ENCODE results near the gene PSMD5. TPM values are rescaled to one million over a fixed set of nuclear protein-coding genes. Genes with fewer than 3 reads are reported as not detected.
A peak's percentile ranks its signal among the peaks of the same experiment; 100 is the strongest.

The PSMD5 gene
- total and polyA plus RNA-seq, 4 experiments from 2014 or later = 23.1 to 59.0 (median 36.0) TPM

GRCh38 chr9:120830865-120831264 is 11.9 kb downstream of the PSMD5 start:
- Mint-ChIP-seq H3K36me3 (peaks cover 57 to 68% of the 10 kb centered on the region in 2 donors), H3K4me3 (no peak overlapping the region), H3K4me1 (peaks cover 0 to 7% (median 3%) of the 10 kb centered on the region in 4 donors), H3K27me3 (no peaks in the 10 kb centered on the region), H3K9me3 (no peaks in the 10 kb centered on the region), H3K27ac (no peak overlapping the region)
- no peak overlapping the region for H3K27ac ChIP-seq (ENCODE audit: low read depth, low read length)
- no peak for DNase-seq
- H3K27me3 ChIP-seq (ENCODE audit: insufficient read depth, low read length) = no peaks in the 10 kb centered on the region
- H3K9me3 ChIP-seq (ENCODE audit: control insufficient read depth in 1 of 2, low read length in 2 of 2) = no peaks in the 10 kb centered on the region
- intact Hi-C loops (cut with micrococcal nuclease) = no loop called here
- peaks cover 32% of the 10 kb centered on the region for H3K36me3 ChIP-seq (ENCODE audit: insufficient read depth, low read length)
- ChIA-PET POLR2A (ENCODE audit: partially characterized antibody) (no interaction called here), CTCF (ENCODE audit: partially characterized antibody) (interaction anchor here (1.1 to 1.3 kb wide), 2 partner anchors 12 to 106 kb away, joined by 3 read pairs; partner anchors contain the start of gene PSMD5)
- no peak overlapping the region for H3K4me3 ChIP-seq (ENCODE audit: low read length in 2 of 2)
- H3K4me1 ChIP-seq (ENCODE audit: insufficient read depth, low read length) = no peaks in the 10 kb centered on the region

GRCh38 chr9:120830151-120830550 is 12.6 kb downstream of the PSMD5 start:
- Mint-ChIP-seq H3K27me3 (no peaks in the 10 kb centered on the region), H3K36me3 (peaks cover 55 to 66% of the 10 kb centered on the region in 2 donors), H3K4me1 (peaks cover 0 to 7% (median 2%) of the 10 kb centered on the region in 4 donors), H3K4me3 (no peak overlapping the region), H3K27ac (peak overlapping the region in 1 of 7 donors; percentile 72), H3K9me3 (no peaks in the 10 kb centered on the region)
- no peak overlapping the region for H3K4me3 ChIP-seq (ENCODE audit: low read length in 2 of 2)
- ChIA-PET POLR2A (ENCODE audit: partially characterized antibody) (no interaction called here), CTCF (ENCODE audit: partially characterized antibody) (interaction anchor here (1.1 kb wide), 1 partner anchor 12 kb away, joined by 3 read pairs; the partner anchor contains the start of gene PSMD5)
- H3K36me3 ChIP-seq (ENCODE audit: insufficient read depth, low read length) = peaks cover 32% of the 10 kb centered on the region
- H3K27ac ChIP-seq (ENCODE audit: low read depth, low read length) = no peak overlapping the region
- H3K9me3 ChIP-seq (ENCODE audit: control insufficient read depth in 1 of 2, low read length in 2 of 2) = no peaks in the 10 kb centered on the region
- H3K4me1 ChIP-seq (ENCODE audit: insufficient read depth, low read length) = no peaks in the 10 kb centered on the region
- no peaks in the 10 kb centered on the region for H3K27me3 ChIP-seq (ENCODE audit: insufficient read depth, low read length)
- intact Hi-C loops (cut with micrococcal nuclease) = no loop called here
- DNase-seq = no peak

GRCh38 chr9:120829650-120830049 is 13.1 kb downstream of the PSMD5 start:
- no peaks in the 10 kb centered on the region for H3K27me3 Mint-ChIP-seq
- Histone ChIP-seq H3K36me3 (ENCODE audit: insufficient read depth, low read length) (peaks cover 36% of the 10 kb centered on the region), H3K4me3 (ENCODE audit: low read length in 2 of 2) (no peak overlapping the region), H3K4me1 (ENCODE audit: insufficient read depth, low read length) (no peaks in the 10 kb centered on the region), H3K9me3 (ENCODE audit: control insufficient read depth in 1 of 2, low read length in 2 of 2) (no peaks in the 10 kb centered on the region), H3K27me3 (ENCODE audit: insufficient read depth, low read length) (no peaks in the 10 kb centered on the region), H3K27ac (ENCODE audit: low read depth, low read length) (no peak overlapping the region)
- no peak for DNase-seq
- intact Hi-C loops (cut with micrococcal nuclease) = no loop called here
- H3K4me3 Mint-ChIP-seq = no peak overlapping the region
- H3K4me1 Mint-ChIP-seq = peaks cover 0 to 6% (median 2%) of the 10 kb centered on the region in 4 donors
- ChIA-PET CTCF (ENCODE audit: partially characterized antibody) (no interaction called here), POLR2A (ENCODE audit: partially characterized antibody) (interaction anchor here (1.3 kb wide), 1 partner anchor 13 kb away, joined by 4 read pairs; the partner anchor contains the start of gene PSMD5)
- H3K36me3 Mint-ChIP-seq = peaks cover 56 to 68% of the 10 kb centered on the region in 2 donors
- H3K27ac Mint-ChIP-seq = peak overlapping the region in 3 of 7 donors; percentile 2 to 72 (median 6)
- H3K9me3 Mint-ChIP-seq = no peaks in the 10 kb centered on the region

GRCh38 chr9:120820095-120820494 is 22.6 kb downstream of the PSMD5 start:
- Mint-ChIP-seq H3K36me3 (peaks cover 73 to 74% of the 10 kb centered on the region in 2 donors), H3K4me1 (peaks cover 0 to 2% (median 0%) of the 10 kb centered on the region in 4 donors), H3K27ac (peak overlapping the region in 1 of 7 donors; percentile 19), H3K4me3 (no peak overlapping the region), H3K27me3 (no peaks in the 10 kb centered on the region), H3K9me3 (no peaks in the 10 kb centered on the region)
- intact Hi-C loops (cut with micrococcal nuclease) = no loop called here
- Histone ChIP-seq H3K36me3 (ENCODE audit: insufficient read depth, low read length) (peaks cover 26% of the 10 kb centered on the region), H3K27me3 (ENCODE audit: insufficient read depth, low read length) (no peaks in the 10 kb centered on the region), H3K27ac (ENCODE audit: low read depth, low read length) (no peak overlapping the region), H3K4me3 (ENCODE audit: low read length in 2 of 2) (no peak overlapping the region), H3K9me3 (ENCODE audit: control insufficient read depth in 1 of 2, low read length in 2 of 2) (no peaks in the 10 kb centered on the region), H3K4me1 (ENCODE audit: insufficient read depth, low read length) (no peaks in the 10 kb centered on the region)
- DNase-seq = no peak
- POLR2A ChIA-PET (ENCODE audit: partially characterized antibody) = no interaction called here
- CTCF ChIA-PET (ENCODE audit: partially characterized antibody) = no interaction called here

- Mint-ChIP-seq H3K4me1 (no peaks in the 10 kb centered on the region), H3K27me3 (no peaks in the 10 kb centered on the region), H3K4me3 (no peak overlapping the region), H3K36me3 (peaks cover 69 to 70% of the 10 kb centered on the region in 2 donors), H3K27ac (no peak overlapping the region), H3K9me3 (no peaks in the 10 kb centered on the region)
- ChIA-PET CTCF (ENCODE audit: partially characterized antibody) (no interaction called here), POLR2A (ENCODE audit: partially characterized antibody) (no interaction called here)
- no peaks in the 10 kb centered on the region for H3K27me3 ChIP-seq (ENCODE audit: insufficient read depth, low read length)
- H3K4me1 ChIP-seq (ENCODE audit: insufficient read depth, low read length) = no peaks in the 10 kb centered on the region
- H3K4me3 ChIP-seq (ENCODE audit: low read length in 2 of 2) = no peak overlapping the region
- no peak overlapping the region for H3K27ac ChIP-seq (ENCODE audit: low read depth, low read length)
- DNase-seq = no peak
- intact Hi-C loops (cut with micrococcal nuclease) = no loop called here
- H3K36me3 ChIP-seq (ENCODE audit: insufficient read depth, low read length) = peaks cover 16% of the 10 kb centered on the region
- no peaks in the 10 kb centered on the region for H3K9me3 ChIP-seq (ENCODE audit: control insufficient read depth in 1 of 2, low read length in 2 of 2)
These were observed 24.1 kb downstream of the PSMD5 start for GRCh38 chr9:120818595-120818994.

- Mint-ChIP-seq H3K4me3 (no peak overlapping the region), H3K27ac (no peak overlapping the region), H3K4me1 (no peaks in the 10 kb centered on the region), H3K36me3 (peaks cover 53 to 63% of the 10 kb centered on the region in 2 donors), H3K27me3 (no peaks in the 10 kb centered on the region), H3K9me3 (peaks cover 0 to 14% (median 6%) of the 10 kb centered on the region in 8 donors)
- no peak overlapping the region for H3K27ac ChIP-seq (ENCODE audit: low read depth, low read length)
- intact Hi-C loops (cut with micrococcal nuclease) = no loop called here
- CTCF ChIA-PET (ENCODE audit: partially characterized antibody) = no interaction called here
- DNase-seq = no peak
- peaks cover 4% of the 10 kb centered on the region for H3K36me3 ChIP-seq (ENCODE audit: insufficient read depth, low read length)
- POLR2A ChIA-PET (ENCODE audit: partially characterized antibody) = no interaction called here
- no peak overlapping the region for H3K4me3 ChIP-seq (ENCODE audit: low read length in 2 of 2)
- no peaks in the 10 kb centered on the region for H3K27me3 ChIP-seq (ENCODE audit: insufficient read depth, low read length)
- H3K4me1 ChIP-seq (ENCODE audit: insufficient read depth, low read length) = no peaks in the 10 kb centered on the region
- H3K9me3 ChIP-seq (ENCODE audit: control insufficient read depth in 1 of 2, low read length in 2 of 2) = no peaks in the 10 kb centered on the region
These were observed 27.6 kb downstream of the PSMD5 start for GRCh38 chr9:120815075-120815474.

GRCh38 chr9:120808931-120809330 is 33.8 kb downstream of the PSMD5 start:
- POLR2A ChIA-PET (ENCODE audit: partially characterized antibody) = no interaction called here
- Histone ChIP-seq H3K4me3 (ENCODE audit: low read length in 2 of 2) (no peak overlapping the region), H3K9me3 (ENCODE audit: control insufficient read depth in 1 of 2, low read length in 2 of 2) (peaks cover 0 to 23% of the 10 kb centered on the region in 2 donors), H3K27ac (ENCODE audit: low read depth, low read length) (no peak overlapping the region), H3K4me1 (ENCODE audit: insufficient read depth, low read length) (no peaks in the 10 kb centered on the region), H3K36me3 (ENCODE audit: insufficient read depth, low read length) (no peaks in the 10 kb centered on the region), H3K27me3 (ENCODE audit: insufficient read depth, low read length) (no peaks in the 10 kb centered on the region)
- CTCF ChIA-PET (ENCODE audit: partially characterized antibody) = no interaction called here
- Mint-ChIP-seq H3K27ac (peak overlapping the region in 1 of 7 donors; percentile 66), H3K4me3 (no peak overlapping the region), H3K9me3 (peaks cover 7 to 69% (median 49%) of the 10 kb centered on the region in 8 donors), H3K36me3 (peaks cover 24 to 42% of the 10 kb centered on the region in 2 donors), H3K27me3 (no peaks in the 10 kb centered on the region), H3K4me1 (peaks cover 0 to 1% (median 0%) of the 10 kb centered on the region in 4 donors)
- intact Hi-C loops (cut with micrococcal nuclease) = no loop called here
- no peak for DNase-seq

Data from CD4-positive, alpha-beta memory T cell (primary cell).